Neutrophil (primary cell): ENCODE data around the gene QRICH1.

Experiments
- H3K27ac ChIP-seq: fragments of 200-600 bp; sonication (generic); 2 replicates; pipeline ENCODE4 v1.5.1; 2016; ENCODE audit warnings: mild to moderate bottlenecking, moderate library complexity
- H3K27me3 ChIP-seq: fragments of 200-600 bp; sonication (generic); 2 replicates; pipeline ENCODE4 v1.6.0; 2016; ENCODE audit warnings: mild to moderate bottlenecking
- H3K36me3 ChIP-seq: fragments of 200-600 bp; sonication (generic); 2 replicates; pipeline ENCODE4 v1.5.1; 2017
- H3K4me1 ChIP-seq, 2 experiments: fragments of 200-600 bp in 1 of 2; sonication (generic) in 1 of 2; 1 replicate in 1 of 2; 2 replicates in 1 of 2; pipeline versions ENCODE4 v1.5.1 to v1.6.1; 2013 to 2016; ENCODE audit warnings: low read depth in 1 of 2, low read length in 1 of 2, mild to moderate bottlenecking in 1 of 2, moderate library complexity in 1 of 2; ENCODE audit not compliant: control insufficient read depth in 1 of 2, insufficient read depth in 1 of 2
- H3K4me3 ChIP-seq, 2 experiments: fragments of 200-600 bp in 1 of 2; sonication (generic) in 1 of 2; 1 replicate in 1 of 2; 2 replicates in 1 of 2; pipeline ENCODE4 v1.5.1; 2013 to 2016; ENCODE audit warnings: low read depth in 1 of 2, low read length in 1 of 2, mild to moderate bottlenecking in 1 of 2, moderate library complexity in 1 of 2
- H3K9me3 ChIP-seq: fragments of 200-600 bp; sonication (generic); 2 replicates; pipeline ENCODE4 v1.5.1; 2016
- CTCF ChIP-seq: fragments of 200-600 bp; sonication (generic); IDR thresholded peaks from 2 replicates; pipeline ENCODE4 v1.5.1; 2016; ENCODE audit warnings: antibody characterized with exemption

QRICH1 gene

DNA sequence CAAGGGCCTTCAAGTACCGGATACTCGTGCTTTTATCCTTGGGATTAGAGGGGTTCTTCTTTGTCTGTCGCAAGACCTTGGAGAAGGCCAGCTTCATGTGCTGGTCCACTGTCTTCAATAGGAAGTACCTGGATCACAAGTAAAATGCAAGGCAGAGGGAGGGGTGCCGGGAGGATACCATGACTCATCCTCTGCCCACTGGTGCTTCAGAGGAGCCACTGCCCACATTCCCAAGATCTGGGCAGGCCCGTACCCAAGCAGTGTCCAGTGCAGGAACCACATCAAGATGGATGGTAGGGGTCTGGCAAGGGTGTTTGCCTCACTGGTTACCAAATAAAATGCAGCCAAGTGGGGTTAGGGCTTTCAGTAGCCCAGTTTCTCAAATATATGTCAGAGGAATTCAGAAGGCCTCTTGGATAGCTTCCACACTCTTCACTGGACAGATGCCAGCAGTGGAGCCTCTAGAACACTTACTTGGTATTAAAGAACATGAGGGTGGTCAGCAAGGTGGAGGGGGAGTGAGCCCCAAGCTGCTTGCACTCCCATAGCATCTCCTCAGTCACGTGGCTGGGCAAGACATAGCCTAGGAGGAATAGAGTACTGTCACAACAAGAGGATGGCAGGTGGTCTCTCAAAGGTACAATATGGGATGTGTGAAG, 61.1 kb downstream of the QRICH1 start:
- peaks cover 44% of the 10 kb centered on the region for H3K36me3 ChIP-seq
- no peaks in the 10 kb centered on the region for H3K9me3 ChIP-seq
- H3K4me3 ChIP-seq = no peak overlapping the region
- peaks cover 15 to 16% of the 10 kb centered on the region in 2 experiments for H3K4me1 ChIP-seq
- TF ChIP-seq CTCF = no peak
- no peak overlapping the region for H3K27ac ChIP-seq
- no peaks in the 10 kb centered on the region for H3K27me3 ChIP-seq

DNA sequence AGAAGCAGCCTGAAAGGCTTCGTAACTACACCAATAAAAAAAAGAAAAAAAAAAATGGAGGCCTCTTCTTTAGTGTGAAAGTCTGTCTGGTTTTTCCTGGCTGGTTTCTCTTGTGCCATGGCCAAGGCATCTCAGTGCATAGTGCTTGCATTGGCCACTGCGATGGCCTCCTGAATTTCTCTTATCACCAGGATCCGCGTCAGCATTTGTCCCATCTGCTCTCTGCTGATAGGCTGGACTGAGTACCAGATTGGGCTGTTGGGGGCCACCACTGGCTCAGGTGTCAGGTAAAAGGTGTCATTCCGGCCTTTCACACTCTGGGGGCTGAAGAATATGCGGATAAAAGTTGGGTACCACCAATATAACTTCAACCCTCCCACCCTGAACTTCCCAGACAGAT, 63.5 kb downstream of the QRICH1 start:
- Histone ChIP-seq H3K27me3 (no peaks in the 10 kb centered on the region), H3K4me1 (peaks cover 15 to 16% of the 10 kb centered on the region in 2 experiments), H3K4me3 (no peak overlapping the region), H3K27ac (peak overlapping the region; percentile 82), H3K9me3 (no peaks in the 10 kb centered on the region), H3K36me3 (peaks cover 52% of the 10 kb centered on the region)
- no peak for TF ChIP-seq CTCF

GRCh38 chr3:49029563-49029884, 64.3 kb downstream of the QRICH1 start:
- Histone ChIP-seq H3K4me1 (peaks cover 15 to 16% of the 10 kb centered on the region in 2 experiments), H3K4me3 (peak overlapping the region; percentile 73 to 79), H3K36me3 (peaks cover 58% of the 10 kb centered on the region), H3K27me3 (no peaks in the 10 kb centered on the region), H3K27ac (peak overlapping the region; percentile 82), H3K9me3 (no peaks in the 10 kb centered on the region)
- TF ChIP-seq CTCF = no peak

GRCh38 chr3:49028673-49029562, 65.0 kb downstream of the QRICH1 start, which contains the start of gene IMPDH2:
Gene IMPDH2, minus strand, starts transcription at chr3:49029398. Its CDS starts 48 bp downstream, at chr3:49029350.
- peak; percentile 56 for TF ChIP-seq CTCF
- Histone ChIP-seq H3K27ac (peak within 1 kb of the TSS; percentile 82), H3K4me3 (peak within 1 kb of the TSS; percentile 73 to 79), H3K27me3 (no peaks in the 10 kb centered on the region), H3K4me1 (peaks cover 15 to 16% of the 10 kb centered on the region in 2 experiments), H3K36me3 (peaks cover 62% of the 10 kb centered on the region), H3K9me3 (no peaks in the 10 kb centered on the region)

DNA sequence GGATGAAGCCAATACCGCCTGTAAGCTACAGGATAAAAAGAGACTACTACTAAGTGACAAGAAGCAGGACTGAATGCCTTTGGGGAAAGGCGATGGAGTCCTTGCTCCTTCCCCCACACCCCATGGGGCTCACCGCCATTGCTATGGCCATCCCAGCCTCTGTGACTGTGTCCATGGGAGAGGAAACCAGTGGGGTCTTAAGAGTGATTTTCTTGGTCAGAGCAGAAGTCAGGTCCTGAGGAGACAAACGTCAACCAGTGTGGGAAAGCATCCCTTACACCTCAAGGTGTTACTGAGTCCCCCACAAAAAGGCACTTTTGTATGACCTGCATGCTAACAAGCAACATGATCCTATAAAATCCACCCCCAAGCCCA, 65.6 kb downstream of the QRICH1 start:
- TF ChIP-seq CTCF = no peak
- no peak overlapping the region for H3K27ac ChIP-seq
- H3K9me3 ChIP-seq = no peaks in the 10 kb centered on the region
- peak overlapping the region; percentile 73 to 79 for H3K4me3 ChIP-seq
- H3K36me3 ChIP-seq = peaks cover 61% of the 10 kb centered on the region
- H3K27me3 ChIP-seq = no peaks in the 10 kb centered on the region
- peaks cover 15 to 16% of the 10 kb centered on the region in 2 experiments for H3K4me1 ChIP-seq
